Esophagus squamous epithelium (tissue), 4 donors: ENCODE measurements around the gene SLC4A4.

Experiments
- POLR2A ChIP-seq, 4 donors: fragments of 450-650 bp; IDR thresholded peaks; one replicate each; pipeline ENCODE4 v1.6.1; 2017; ENCODE audit warnings: antibody characterized with exemption in 4 of 4, mild to moderate bottlenecking in 4 of 4, moderate library complexity in 3 of 4
- TF ChIP-seq, protein P1 (sequence below), 6 experiments: fragments of 450-650 bp in 4 of 6; fragments of 200-600 bp in 2 of 6; sonication (generic) in 2 of 6; IDR thresholded peaks; one replicate each; pipeline ENCODE4 v1.5.1; 2016 to 2019; ENCODE audit warnings: antibody characterized with exemption in 6 of 6, mild to moderate bottlenecking in 4 of 6, moderate library complexity in 4 of 6

DNA sequence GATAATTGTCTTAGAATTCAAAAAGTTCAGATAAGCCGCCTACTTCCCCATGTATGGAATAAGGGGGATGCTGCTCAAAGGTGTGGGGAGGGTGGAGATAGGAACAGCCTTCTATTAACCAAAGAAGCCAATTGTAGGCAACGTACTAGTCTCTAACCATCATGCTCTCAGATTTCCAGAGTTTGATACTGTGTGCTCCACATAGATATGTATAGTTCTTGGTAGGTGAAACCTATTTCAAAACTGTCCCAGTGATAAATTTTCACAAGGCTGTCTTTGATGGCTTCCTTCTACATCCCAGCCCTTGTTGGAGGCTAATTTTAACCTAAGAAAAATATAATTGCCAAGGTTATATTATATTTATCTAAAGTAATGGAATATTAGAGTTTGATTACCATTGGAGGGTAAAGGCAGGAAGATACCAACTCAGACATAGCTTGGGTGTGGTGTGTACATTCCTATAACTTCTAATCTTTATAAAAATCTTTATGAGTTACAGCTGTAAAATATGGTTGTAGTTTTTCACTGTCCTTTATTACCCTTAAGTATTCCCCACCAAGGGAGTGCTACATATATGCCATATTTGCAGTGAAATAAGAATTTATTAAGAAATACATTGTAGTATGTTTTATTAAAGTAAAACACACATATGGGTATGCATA is 87.7 kb downstream of the SLC4A4 start:
- TF ChIP-seq, protein P1, sequence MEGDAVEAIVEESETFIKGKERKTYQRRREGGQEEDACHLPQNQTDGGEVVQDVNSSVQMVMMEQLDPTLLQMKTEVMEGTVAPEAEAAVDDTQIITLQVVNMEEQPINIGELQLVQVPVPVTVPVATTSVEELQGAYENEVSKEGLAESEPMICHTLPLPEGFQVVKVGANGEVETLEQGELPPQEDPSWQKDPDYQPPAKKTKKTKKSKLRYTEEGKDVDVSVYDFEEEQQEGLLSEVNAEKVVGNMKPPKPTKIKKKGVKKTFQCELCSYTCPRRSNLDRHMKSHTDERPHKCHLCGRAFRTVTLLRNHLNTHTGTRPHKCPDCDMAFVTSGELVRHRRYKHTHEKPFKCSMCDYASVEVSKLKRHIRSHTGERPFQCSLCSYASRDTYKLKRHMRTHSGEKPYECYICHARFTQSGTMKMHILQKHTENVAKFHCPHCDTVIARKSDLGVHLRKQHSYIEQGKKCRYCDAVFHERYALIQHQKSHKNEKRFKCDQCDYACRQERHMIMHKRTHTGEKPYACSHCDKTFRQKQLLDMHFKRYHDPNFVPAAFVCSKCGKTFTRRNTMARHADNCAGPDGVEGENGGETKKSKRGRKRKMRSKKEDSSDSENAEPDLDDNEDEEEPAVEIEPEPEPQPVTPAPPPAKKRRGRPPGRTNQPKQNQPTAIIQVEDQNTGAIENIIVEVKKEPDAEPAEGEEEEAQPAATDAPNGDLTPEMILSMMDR (IDR thresholded peaks at IDR 0.05): no peak
- TF ChIP-seq POLR2A (IDR thresholded peaks at IDR 0.05): no peak
